Left forelimb (tissue), 1 donor: ENCODE results near the gene ODAD3.
"Not testable (repeated sequence)": the region's sequence is repeated elsewhere in the genome, so short reads cannot be mapped to it uniquely, and the experiment has no call there.

Experiments used
- DNase-seq: peaks from one replicate; pipeline ENCODE4 v3.0.0-alpha.2; 2018; ENCODE audit warnings: low spot score

ODAD3 gene

GRCh38 chr19:11405846-11406643, 28.9 kb downstream of the ODAD3 start:
- DNase-seq, result no peak

DNA sequence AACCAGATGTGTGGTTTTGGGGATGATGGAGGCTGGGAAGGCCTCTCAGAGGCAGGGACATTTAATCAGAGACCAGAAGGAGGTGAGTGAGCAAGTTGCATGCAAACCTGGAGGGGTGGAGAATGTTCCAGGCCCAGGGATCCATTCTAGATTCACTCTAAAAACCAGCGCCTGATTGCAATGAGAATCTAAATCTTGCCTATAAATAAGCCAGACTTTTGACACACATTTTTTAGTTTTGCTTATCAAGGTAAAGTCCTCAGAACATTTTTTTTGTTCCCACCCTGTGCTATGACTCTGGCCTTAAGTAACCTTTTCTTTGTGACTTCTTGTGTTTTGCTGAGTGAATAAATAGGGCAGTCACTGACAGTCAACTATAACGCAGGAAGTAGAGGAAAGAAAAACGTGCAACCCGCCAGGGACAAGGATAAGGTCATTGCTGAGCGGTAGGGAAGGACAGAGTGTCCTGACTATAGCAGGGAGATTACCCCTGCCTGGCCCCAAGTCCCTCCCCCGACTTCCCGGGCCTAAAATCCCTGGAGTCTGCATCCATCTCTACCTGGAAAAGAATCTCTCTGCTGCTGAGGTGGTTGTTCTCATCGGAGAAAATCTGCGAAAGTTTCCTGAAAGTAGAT, 30.2 kb downstream of the ODAD3 start:
- no peak for DNase-seq

- DNase-seq, result no peak
These were observed 32.9 kb downstream of the ODAD3 start for GRCh38 chr19:11401808-11402543.

DNA sequence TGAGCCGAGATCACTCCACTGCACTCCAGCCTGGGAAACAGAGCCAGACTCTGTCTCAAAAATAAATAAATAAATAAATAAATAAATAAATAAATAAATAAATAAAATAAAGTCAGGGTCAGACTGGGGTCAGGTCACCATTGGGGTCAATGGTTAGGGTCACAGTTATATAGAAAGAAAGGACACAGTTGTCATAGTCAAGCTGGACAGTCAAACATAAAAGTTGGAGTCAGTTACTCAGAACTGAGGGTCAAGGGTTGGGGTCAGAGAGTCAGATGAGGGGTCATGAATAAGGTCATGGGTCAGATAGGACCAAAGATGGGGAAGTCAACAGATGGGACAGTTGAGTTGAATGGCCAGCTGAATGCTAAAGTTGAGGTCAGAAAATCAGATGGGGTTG, 34.1 kb downstream of the ODAD3 start:
- DNase-seq, result no peak

DNA sequence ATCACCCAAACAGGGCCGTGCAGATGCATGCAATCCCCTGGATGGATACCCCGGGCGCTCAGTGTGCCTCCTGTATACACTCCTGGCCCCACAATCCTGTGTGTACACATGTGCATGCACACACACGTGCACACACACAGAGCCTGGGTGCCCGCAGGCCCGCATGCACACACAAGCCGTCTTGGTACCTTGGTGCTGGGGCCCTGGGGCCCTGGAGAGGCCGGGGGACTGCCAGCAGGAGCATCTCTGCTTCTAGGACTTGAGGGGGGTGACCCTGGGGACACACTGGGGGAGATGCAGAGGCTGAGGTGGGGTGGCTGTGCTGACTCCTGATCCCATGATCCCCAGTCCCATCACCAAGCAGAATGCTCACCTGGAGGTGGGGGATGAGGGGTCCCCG, 35.3 kb downstream of the ODAD3 start:
- no peak for DNase-seq

- no peak for DNase-seq
These were observed 37.8 kb downstream of the ODAD3 start for GRCh38 chr19:11397089-11397610.

- no peak for DNase-seq
These were observed 43.8 kb downstream of the ODAD3 start for GRCh38 chr19:11390933-11391680.

GRCh38 chr19:11390359-11390758, 44.6 kb downstream of the ODAD3 start:
- no peak for DNase-seq

DNA sequence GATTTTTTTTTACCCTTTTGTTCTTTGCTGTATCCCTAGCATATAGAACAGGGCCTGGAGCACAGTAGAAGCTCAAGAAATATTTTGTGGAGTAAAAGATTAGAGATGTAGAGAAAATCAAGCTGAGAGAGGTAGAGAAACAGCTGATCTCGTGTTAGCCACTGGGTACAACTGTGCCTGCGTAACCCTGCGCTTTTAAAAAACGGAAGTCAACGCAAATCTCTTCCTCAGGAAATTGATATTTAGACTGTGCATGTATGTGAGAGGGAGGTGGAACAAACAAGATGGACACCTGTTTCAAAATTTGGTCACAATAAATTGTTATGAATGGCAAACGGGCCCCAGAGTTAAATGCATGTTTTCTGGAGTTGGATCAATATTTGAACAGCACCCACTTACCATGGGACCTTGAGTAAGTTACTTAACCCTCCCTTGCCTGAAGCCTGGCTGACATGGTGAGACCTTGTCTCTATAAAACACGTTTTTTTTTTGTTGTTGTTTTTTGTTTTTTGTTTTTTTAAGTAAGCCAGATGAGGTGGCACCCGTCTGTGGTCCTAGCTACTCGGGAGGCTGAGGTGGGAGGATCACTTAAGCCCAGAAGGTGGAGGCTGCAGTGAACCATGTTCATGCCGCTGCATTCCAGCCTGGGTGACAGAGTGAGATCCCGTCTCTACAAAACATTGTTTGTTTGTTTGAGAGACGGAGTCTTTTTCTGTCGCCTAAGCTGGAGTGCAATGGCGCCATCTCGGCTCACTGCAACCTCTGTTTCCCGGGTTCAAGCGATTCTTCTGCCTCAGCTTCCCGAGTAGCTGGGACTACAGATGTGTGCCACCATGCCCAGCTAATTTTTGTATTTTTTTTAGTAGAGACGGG, 47.5 kb downstream of the ODAD3 start:
- no peak for DNase-seq

- no peak for DNase-seq
These were observed 50.2 kb downstream of the ODAD3 start for GRCh38 chr19:11384778-11385129.

- DNase-seq, result no peak
These were observed 51.2 kb downstream of the ODAD3 start for GRCh38 chr19:11383706-11384048.

DNA sequence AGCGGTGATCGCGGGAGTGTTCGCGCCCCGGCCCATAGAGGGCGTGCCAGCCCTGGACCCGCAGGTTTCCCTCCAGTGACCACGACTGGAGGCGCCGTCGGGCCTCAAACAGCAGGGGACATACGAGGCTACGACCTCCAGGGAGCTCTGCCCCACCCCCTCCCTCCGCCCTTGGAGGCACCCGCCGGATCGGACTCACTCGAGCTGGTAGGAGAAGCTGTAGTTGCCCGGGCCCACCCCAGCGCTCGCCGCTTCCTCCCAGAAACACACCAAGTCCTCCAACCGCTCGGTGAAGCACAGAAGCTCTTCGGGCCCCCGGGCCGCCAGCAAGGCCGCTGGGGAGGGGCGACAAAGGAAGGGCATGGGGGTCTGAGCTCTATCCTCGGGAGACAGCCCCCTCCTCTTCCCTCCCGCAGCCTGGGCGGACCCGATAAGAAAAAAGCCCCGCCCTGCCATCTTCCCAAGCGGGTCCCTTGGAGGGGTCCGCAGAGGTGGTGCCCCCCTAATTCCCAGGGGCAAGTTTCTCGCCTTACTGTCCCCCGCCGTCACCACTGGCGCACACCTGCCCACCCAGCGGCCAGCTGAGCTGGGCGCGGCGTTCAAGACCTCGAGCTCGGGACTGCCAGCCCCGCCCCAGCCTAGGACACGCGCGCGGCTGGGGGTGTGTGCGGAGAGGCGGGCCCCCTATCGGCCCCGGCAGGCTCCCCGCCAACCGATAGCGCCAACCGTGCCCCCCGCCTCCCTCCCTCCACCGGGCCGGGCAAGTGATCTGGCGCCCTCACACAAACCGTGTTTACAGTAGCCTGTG, 51.8 kb downstream of the ODAD3 start:
- DNase-seq, result no peak

GRCh38 chr19:11380653-11381537, 54.0 kb downstream of the ODAD3 start:
- peak; percentile 95 for DNase-seq

GRCh38 chr19:11379857-11380350, 55.0 kb downstream of the ODAD3 start:
- no peak for DNase-seq

DNA sequence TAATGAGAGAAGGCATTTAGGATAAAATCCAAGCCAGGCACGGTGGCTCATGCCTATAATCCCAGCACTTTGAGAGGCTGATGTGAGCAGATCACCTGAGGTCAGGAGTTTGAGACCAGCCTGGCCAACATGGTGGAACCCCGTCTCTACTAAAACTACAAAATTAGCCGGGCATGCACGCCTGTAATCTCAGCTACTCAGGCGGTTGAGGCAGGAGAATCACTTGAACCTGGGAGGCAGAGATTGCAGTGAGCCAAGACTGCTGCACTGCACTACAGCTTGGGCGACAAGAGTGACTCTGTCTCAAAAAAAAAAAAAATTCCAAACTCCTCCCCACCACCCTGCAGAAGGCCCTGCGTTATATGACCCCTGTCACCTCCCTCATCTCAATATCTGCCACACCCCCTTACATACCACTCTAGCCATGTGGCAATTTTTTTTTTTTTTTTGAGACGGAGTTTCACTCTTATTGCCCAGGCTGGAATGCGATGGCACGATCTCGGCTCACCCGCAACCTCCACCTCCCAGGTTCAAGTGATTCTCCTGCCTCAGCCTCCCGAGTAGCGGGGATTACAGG, 55.6 kb downstream of the ODAD3 start:
- DNase-seq, result not testable (repeated sequence)

GRCh38 chr19:11378319-11379189, 56.4 kb downstream of the ODAD3 start:
- DNase-seq, result peak; percentile 70

DNA sequence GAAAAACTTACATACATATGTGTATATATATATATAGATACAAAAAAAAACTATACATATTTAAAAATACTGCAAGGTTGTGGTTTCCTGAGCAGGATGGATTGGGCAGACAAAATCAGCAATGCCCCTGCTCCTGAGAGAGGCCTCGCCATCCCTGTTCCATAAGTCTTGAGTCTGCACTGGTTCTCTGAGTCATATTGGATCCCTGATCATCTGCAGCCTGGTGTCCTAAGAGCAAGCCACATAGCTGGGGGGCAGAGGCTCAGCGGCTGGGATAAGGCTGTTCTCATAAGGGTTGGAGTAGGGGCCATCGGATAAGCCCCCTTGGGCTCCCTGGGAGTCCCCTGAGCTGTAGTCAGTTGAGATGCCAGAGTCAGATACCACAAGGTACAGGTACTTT, 57.2 kb downstream of the ODAD3 start:
- no peak for DNase-seq

GRCh38 chr19:11377237-11377636, 57.7 kb downstream of the ODAD3 start:
- DNase-seq, result no peak
